ENCODE measurements around the gene COX6B2. TPM values are rescaled to one million over a fixed set of nuclear protein-coding genes. Genes with fewer than 3 reads are reported as not detected.

Gene COX6B2
- total and polyA plus RNA-seq, 4 donors: not detected

DNA sequence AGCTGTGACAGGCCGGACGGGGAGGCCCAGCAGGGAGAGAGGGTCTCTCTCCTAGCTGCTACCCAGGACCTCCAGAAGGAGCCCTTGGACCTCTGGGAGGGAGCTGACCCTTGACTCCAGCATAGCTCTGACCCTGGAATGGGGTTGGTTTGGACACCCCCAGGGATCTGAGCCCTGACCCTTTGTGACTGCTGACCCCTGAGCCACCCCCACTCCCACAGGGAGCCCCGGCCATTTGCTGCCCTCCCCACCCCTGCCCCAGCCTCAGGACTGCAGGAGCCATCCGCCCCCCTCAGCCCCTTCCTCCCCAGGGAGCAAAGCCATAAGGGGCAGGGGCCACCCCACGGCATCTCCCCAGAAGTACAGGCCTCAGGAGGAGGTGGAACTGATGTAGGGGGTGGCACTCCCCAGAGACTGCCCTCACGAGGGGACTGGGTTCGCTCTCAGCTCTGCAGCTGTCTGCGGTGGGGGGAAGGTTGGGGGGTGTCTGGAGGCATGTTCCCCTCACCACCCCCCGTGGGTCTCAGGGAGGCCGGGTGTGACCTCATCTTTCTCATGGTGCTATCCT lies 7.0 kb downstream of the COX6B2 start:
- no peak for TF ChIP-seq NR2F2 (IDR thresholded peaks at IDR 0.05)
- TF ChIP-seq YY1 (IDR thresholded peaks at IDR 0.05): no peak
- no peak for TF ChIP-seq FOXA1 (IDR thresholded peaks at IDR 0.05)
- no peak for TF ChIP-seq GABPA (IDR thresholded peaks at IDR 0.05 in 1 of 2, conservative IDR thresholded peaks at IDR 0.05 in 1 of 2)
- TF ChIP-seq EGR1 (IDR thresholded peaks at IDR 0.05; ENCODE audit: low read depth in 2 of 2): no peak
- TF ChIP-seq, protein P1, sequence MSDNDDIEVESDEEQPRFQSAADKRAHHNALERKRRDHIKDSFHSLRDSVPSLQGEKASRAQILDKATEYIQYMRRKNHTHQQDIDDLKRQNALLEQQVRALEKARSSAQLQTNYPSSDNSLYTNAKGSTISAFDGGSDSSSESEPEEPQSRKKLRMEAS (IDR thresholded peaks at IDR 0.05): no peak
- TF ChIP-seq TAF1 (conservative IDR thresholded peaks at IDR 0.05): no peak
- no peak for TF ChIP-seq SP1 (IDR thresholded peaks at IDR 0.05)
- TF ChIP-seq, protein P2, sequence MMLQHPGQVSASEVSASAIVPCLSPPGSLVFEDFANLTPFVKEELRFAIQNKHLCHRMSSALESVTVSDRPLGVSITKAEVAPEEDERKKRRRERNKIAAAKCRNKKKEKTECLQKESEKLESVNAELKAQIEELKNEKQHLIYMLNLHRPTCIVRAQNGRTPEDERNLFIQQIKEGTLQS (IDR thresholded peaks at IDR 0.05): no peak
- TF ChIP-seq RXRA (IDR thresholded peaks at IDR 0.05): no peak
- TF ChIP-seq, protein P3, sequence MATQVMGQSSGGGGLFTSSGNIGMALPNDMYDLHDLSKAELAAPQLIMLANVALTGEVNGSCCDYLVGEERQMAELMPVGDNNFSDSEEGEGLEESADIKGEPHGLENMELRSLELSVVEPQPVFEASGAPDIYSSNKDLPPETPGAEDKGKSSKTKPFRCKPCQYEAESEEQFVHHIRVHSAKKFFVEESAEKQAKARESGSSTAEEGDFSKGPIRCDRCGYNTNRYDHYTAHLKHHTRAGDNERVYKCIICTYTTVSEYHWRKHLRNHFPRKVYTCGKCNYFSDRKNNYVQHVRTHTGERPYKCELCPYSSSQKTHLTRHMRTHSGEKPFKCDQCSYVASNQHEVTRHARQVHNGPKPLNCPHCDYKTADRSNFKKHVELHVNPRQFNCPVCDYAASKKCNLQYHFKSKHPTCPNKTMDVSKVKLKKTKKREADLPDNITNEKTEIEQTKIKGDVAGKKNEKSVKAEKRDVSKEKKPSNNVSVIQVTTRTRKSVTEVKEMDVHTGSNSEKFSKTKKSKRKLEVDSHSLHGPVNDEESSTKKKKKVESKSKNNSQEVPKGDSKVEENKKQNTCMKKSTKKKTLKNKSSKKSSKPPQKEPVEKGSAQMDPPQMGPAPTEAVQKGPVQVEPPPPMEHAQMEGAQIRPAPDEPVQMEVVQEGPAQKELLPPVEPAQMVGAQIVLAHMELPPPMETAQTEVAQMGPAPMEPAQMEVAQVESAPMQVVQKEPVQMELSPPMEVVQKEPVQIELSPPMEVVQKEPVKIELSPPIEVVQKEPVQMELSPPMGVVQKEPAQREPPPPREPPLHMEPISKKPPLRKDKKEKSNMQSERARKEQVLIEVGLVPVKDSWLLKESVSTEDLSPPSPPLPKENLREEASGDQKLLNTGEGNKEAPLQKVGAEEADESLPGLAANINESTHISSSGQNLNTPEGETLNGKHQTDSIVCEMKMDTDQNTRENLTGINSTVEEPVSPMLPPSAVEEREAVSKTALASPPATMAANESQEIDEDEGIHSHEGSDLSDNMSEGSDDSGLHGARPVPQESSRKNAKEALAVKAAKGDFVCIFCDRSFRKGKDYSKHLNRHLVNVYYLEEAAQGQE (IDR thresholded peaks at IDR 0.05): no peak
- H3K9me3 ChIP-seq (ENCODE audit: control insufficient read depth in 4 of 4, low read length in 3 of 4): no peaks in the 10 kb centered on the region
- peaks cover 0 to 10% (median 1%) of the 10 kb centered on the region in 4 donors for H3K36me3 ChIP-seq (ENCODE audit: control insufficient read depth in 4 of 4, insufficient read depth in 3 of 4, low read depth in 1 of 4, low read length in 3 of 4)
- no peak overlapping the region for H3K4me3 ChIP-seq (ENCODE audit: low read depth in 1 of 3, low read length in 3 of 3)
- no peaks in the 10 kb centered on the region for H3K4me1 ChIP-seq (ENCODE audit: control insufficient read depth in 4 of 4, insufficient read depth in 4 of 4, low read length in 3 of 4)
- WGBS: 91% methylated on average over 10 of the region's 10 CpGs
- no peak for DNase-seq (ENCODE audit: low spot score)
- H3K27ac ChIP-seq (ENCODE audit: low read depth in 1 of 2, low read length in 2 of 2): no peak overlapping the region
- H3K27me3 ChIP-seq (ENCODE audit: control insufficient read depth in 4 of 4, insufficient read depth in 4 of 4, low read length in 3 of 4): peaks cover 0 to 4% (median 3%) of the 10 kb centered on the region in 4 donors
- H3K9ac ChIP-seq (ENCODE audit: low read depth in 1 of 2, low read length in 2 of 2): no peak overlapping the region

DNA sequence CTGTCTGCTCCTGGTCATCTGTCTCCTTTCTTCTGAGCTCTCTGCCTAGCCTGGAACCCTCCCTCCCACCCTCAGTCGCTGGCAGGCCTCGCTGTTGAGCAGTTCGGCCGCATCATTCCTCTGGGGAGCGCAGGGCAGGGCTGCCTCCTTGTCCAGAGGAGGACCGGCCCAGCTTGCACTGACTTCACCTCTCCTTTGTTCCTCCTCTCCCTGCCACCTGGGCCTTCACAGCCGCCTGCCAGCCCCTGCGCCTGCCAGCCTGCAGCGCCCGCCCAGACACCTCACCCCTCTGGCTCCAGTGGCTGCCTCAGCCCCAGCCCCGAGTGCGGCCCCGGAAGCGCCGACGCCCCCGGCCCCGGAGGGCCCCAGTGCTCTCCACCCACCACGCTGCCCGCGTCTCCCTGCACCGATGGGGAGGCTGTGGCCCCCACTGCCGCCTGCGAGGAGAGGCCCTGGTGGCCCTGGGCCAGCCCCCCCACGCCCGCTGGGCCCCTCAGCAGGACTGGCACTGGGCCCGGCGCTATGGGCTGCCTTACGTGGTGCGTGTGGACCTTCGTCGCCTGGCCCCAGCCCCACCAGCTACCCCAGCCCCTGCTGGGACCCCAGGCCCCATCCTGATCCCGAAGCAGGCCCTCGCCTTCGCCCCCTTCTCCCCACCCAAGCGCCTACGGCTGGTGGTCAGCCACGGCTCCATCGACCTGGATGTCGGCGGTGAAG lies 7.6 kb downstream of the COX6B2 start:
- DNase-seq (ENCODE audit: low spot score): no peak
- Histone ChIP-seq H3K36me3 (ENCODE audit: control insufficient read depth in 4 of 4, insufficient read depth in 3 of 4, low read depth in 1 of 4, low read length in 3 of 4) (peaks cover 0 to 10% (median 1%) of the 10 kb centered on the region in 4 donors), H3K27ac (ENCODE audit: low read depth in 1 of 2, low read length in 2 of 2) (no peak overlapping the region)

More for the DNA sequence above, 7.6 kb downstream of the COX6B2 start:
- Histone ChIP-seq H3K4me3 (ENCODE audit: low read depth in 1 of 3, low read length in 3 of 3) (no peak overlapping the region), H3K27me3 (ENCODE audit: control insufficient read depth in 4 of 4, insufficient read depth in 4 of 4, low read length in 3 of 4) (peaks cover 0 to 3% (median 1%) of the 10 kb centered on the region in 4 donors), H3K9me3 (ENCODE audit: control insufficient read depth in 4 of 4, low read length in 3 of 4) (no peaks in the 10 kb centered on the region), H3K4me1 (ENCODE audit: control insufficient read depth in 4 of 4, insufficient read depth in 4 of 4, low read length in 3 of 4) (no peaks in the 10 kb centered on the region), H3K9ac (ENCODE audit: low read depth in 1 of 2, low read length in 2 of 2) (no peak overlapping the region)
- 96% methylated on average over 41 of the region's 41 CpGs for WGBS
- TF ChIP-seq RAD21 (IDR thresholded peaks at IDR 0.05): no peak
- TF ChIP-seq TAF1 (conservative IDR thresholded peaks at IDR 0.05): no peak
- no peak for TF ChIP-seq YY1 (IDR thresholded peaks at IDR 0.05)
- TF ChIP-seq JUND (IDR thresholded peaks at IDR 0.05): no peak
- no peak for TF ChIP-seq HNF4G (IDR thresholded peaks at IDR 0.05)
- no peak for TF ChIP-seq NR2F2 (IDR thresholded peaks at IDR 0.05)
- TF ChIP-seq GABPA (IDR thresholded peaks at IDR 0.05 in 1 of 2, conservative IDR thresholded peaks at IDR 0.05 in 1 of 2): no peak
- TF ChIP-seq, protein P4, sequence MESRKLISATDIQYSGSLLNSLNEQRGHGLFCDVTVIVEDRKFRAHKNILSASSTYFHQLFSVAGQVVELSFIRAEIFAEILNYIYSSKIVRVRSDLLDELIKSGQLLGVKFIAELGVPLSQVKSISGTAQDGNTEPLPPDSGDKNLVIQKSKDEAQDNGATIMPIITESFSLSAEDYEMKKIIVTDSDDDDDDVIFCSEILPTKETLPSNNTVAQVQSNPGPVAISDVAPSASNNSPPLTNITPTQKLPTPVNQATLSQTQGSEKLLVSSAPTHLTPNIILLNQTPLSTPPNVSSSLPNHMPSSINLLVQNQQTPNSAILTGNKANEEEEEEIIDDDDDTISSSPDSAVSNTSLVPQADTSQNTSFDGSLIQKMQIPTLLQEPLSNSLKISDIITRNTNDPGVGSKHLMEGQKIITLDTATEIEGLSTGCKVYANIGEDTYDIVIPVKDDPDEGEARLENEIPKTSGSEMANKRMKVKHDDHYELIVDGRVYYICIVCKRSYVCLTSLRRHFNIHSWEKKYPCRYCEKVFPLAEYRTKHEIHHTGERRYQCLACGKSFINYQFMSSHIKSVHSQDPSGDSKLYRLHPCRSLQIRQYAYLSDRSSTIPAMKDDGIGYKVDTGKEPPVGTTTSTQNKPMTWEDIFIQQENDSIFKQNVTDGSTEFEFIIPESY (IDR thresholded peaks at IDR 0.05): no peak
- TF ChIP-seq RXRA (IDR thresholded peaks at IDR 0.05): no peak
- TF ChIP-seq HNF4A (conservative IDR thresholded peaks at IDR 0.05): no peak
- TF ChIP-seq EGR1 (IDR thresholded peaks at IDR 0.05; ENCODE audit: low read depth in 2 of 2): no peak
- TF ChIP-seq, protein P5, sequence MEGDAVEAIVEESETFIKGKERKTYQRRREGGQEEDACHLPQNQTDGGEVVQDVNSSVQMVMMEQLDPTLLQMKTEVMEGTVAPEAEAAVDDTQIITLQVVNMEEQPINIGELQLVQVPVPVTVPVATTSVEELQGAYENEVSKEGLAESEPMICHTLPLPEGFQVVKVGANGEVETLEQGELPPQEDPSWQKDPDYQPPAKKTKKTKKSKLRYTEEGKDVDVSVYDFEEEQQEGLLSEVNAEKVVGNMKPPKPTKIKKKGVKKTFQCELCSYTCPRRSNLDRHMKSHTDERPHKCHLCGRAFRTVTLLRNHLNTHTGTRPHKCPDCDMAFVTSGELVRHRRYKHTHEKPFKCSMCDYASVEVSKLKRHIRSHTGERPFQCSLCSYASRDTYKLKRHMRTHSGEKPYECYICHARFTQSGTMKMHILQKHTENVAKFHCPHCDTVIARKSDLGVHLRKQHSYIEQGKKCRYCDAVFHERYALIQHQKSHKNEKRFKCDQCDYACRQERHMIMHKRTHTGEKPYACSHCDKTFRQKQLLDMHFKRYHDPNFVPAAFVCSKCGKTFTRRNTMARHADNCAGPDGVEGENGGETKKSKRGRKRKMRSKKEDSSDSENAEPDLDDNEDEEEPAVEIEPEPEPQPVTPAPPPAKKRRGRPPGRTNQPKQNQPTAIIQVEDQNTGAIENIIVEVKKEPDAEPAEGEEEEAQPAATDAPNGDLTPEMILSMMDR (IDR thresholded peaks at IDR 0.05; ENCODE audit: low read depth, low read length, missing input control): no peak
- TF ChIP-seq, protein P3 (IDR thresholded peaks at IDR 0.05): no peak
- no peak for TF ChIP-seq SP1 (IDR thresholded peaks at IDR 0.05)
- TF ChIP-seq, protein P2 (IDR thresholded peaks at IDR 0.05): no peak
- TF ChIP-seq, protein P1 (IDR thresholded peaks at IDR 0.05): no peak
- no peak for TF ChIP-seq FOXA1 (IDR thresholded peaks at IDR 0.05)
